Stimulated activated CD4-positive, alpha-beta T cell treated with anti-CD3 and anti-CD28 coated beads, Interleukin-4, amount 100 ng/mL, for 48 hours (primary cell): Measurements from ENCODE around the gene ABCA13.
A peak's percentile ranks its signal among the peaks of the same experiment; 100 is the strongest.

Experiments
- DNase-seq, 2 donors: peaks; one replicate each; pipeline ENCODE4 v3.0.0-alpha.2; 2020; ENCODE audit warnings: low read depth in 2 of 2

ABCA13 gene

DNA sequence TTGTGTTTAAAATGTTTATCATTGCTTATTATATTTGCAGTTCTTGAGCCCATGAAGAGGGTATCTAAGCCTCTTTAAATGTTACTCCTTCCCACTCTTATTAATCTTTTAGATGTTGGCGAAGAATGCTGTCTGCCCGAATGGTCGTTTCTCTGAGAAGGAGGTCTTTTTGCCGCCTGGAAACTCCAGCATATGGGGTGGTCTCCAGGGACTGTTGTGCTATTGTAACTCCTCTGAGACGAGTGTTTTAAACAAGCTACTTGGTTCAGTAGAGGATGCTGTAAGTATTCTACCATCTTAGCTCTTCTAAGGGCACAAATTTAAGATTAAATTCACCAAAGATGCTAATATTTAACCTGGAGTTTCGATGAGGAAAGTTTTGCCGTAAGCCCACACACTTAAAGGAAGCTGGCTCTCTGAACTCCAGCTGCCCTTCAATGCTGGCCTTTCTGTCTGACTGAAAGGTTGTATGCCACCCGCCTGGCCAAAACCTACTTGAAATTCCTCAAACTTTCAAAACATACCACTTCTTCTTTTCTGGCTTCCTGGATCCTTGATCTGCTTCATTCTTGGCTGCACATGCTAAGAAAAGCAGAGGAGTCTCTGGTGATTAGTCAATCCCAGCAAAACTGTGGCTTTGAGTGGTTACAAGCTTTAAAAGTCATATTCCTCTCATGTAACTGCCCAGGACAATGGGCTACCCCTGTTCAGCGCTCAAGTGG lies 74.7 kb downstream of the ABCA13 start:
- no peak for DNase-seq

DNA sequence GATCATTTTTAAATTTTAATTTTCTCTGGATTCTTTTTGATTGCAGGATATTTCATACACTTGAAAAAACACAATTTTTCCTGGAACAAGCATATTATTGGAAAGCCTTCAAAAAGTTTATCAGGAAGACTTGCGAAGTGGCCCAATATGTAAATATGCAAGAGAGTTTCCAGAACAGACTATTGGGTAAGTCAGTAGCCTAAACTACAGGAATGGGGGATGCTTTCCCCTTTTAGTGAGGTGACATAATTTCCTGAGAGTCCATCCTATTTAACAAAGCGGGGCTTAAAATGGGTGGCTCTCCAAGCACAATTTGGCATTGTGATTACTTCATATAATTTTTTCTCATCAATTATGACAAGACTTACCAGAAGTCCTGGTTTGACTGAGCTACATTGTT lies 77.9 kb downstream of the ABCA13 start:
- no peak for DNase-seq

DNA sequence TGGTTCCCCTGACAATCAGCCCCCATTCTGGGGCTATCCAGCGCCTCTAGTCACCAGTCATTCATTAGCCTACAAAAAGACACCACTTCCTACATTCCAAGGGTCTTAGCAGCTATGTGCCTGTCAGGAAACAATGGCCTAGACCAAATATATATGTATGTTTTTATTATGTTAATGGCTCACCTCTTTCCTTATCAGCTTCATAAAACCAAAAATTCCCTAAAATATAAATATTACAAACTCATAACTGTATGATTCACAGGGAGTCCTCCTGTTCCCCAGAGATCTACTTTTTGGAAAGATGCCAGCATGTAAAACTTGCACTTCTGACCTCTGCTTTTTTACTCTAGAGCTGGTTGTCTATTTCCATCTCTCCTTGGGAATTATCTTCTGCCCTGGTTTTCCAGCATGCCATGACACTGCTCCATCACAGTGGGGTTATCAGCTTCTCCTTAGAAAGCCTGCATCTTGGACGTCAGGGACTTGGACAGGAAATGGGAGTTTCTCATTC lies 79.2 kb downstream of the ABCA13 start:
- DNase-seq, result no peak

DNA sequence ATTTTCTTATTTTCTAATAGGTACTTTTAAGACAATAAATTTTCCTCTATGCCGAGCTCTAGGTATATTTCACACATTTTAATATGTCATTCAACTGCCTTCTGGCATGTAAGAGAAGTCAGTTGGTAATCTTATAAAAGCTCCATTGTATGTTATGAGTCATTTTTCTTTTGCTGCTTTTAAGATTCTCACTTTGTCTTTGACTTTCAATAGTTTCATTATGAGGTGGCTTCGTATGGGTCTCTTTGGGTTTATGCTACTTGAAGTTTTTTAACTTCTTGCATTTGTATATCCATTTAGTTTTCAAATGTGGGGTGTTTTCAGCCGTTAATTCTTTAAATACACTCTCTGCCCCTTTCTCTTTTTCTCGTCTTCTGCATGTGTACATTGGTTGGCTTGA lies 80.5 kb downstream of the ABCA13 start:
- no peak for DNase-seq

DNA sequence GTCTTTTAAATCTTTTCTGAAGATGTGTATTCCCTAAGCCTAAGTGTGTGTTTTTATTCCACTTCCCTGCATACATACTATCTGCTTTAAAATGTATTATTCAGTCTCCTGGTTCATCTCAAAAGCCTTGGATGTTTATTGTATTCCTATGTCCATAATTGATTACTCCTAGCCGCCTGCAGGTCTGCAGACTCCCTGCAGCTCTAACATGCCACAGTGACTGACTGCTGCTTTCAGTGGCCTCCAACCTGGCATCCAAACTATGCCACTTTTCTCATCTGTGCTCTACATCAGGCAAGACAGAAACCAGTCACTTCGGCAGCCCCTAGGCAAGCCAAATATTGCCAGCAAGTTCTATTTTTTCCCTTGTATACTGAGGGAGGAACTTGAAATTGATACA lies 81.7 kb downstream of the ABCA13 start:
- no peak for DNase-seq

DNA sequence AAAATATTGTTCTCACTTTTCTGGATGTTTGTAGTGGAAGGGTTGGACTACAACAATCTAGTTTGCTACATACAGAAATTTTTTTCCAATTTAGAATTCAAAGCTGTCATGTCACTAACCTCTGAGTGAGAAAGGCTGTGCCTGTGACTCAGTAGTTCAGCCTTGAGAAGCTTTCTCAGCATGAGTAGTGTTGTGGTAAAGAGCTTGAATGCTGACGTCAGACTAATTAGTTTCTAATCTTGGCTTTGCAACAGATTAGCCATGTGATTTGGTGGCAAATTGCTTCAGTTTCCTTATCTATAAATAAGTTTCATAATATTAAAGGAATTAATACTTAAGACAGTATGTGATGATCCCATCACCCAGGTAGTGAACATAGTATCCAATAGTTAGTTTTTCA lies 83.8 kb downstream of the ABCA13 start:
- no peak for DNase-seq

DNA sequence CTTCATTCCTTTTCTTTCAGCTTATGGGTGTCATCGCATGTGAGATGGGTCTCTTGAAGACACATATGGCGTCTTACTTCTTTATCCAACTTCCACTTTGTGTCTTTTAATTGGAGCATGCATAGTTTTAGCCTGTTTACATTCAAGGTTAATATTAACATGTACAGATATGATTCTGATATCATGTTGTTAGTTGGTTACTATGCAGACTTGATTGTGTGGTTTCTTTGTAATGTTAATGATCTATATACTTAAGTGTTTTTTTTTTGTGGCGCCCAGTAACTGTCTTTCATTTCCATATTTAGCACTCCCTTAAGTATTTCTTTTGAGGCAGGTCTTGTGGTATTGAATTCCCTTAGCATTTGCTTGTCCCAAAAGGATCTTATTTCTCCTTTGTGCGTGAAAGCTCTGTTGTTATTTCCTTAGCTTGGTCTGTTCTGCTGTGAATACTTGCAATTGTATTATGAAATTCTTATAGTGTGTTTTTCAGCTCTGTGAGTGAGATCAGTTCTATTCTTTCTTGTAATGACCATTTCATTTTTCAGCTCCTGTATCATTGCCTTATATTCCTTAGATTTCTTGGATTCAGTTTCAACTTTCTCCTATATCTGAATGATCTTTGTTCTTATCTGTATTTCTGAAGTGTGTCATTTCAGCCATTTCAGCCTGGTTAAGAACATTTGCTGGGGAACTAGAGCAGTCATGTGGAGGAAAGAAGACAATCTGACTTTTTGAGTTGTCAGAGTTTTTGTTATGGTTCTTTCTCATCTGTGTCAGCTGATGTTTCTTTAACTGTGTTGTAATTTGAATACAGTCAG lies 88.4 kb downstream of the ABCA13 start:
- no peak for DNase-seq

DNA sequence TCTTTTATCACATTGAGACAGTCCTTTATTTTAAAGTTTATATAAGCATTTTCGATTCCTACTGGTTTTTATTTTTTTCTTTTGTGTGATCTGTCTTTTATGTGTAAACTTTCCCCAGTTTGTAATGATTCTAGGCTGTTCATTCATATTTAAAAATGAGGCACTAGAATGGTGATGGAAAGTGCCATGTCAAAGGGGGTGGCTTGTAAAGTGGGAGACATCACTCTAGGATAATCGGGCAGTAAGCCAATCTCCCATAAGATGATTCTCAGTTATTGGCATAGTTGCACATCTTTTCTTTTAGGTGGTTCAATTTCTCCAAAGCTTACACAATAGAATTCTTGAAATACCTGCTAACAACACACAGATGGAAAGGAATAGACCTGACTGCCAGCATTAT lies 90.4 kb downstream of the ABCA13 start:
- DNase-seq, result no peak

DNA sequence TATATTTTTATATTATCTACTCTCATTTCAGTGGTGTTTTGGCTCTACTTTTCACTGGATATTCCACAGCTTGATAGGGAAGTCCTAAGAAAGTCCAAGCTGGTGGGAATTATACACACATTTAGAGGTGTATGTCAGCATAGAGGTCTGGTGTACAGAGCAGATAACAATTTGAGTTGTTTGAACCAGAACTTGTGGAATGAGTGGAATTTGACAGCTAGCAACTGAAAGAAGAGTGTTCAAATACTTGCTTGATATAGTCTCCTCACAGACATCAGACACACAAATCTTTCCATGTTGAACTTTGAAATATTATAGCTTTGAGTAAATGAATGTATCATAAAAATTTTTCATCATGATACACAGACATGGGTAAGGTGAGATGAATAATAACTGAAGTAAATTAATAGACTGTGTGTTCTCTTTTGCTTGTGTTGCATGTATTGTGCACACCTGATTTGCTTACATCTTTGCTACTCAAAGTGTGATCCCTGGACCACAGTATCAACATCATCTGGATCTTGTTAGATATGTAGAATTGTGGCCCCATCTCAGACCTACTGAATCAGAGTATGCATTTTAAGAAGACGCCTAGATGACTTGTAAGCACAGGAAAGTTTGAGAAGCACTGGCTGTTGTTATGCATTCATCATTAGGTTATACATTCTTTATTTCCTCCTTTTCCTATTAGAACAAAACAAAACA lies 91.5 kb downstream of the ABCA13 start:
- DNase-seq, result no peak

DNA sequence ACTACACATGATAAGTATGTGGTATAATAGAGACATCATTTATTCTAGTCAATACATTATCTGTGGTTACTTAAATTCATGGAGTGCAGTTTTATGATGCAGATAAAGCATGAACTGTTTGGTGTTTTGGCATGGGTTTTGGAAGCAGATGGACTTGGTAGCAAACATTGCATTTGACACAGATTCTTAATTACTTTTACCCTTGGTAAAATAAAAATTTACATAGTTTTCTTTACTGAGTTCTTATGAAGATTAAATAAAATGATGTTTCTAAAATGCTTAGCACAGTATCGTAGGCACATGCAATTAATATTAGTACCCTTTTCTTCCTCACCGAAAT lies 92.0 kb downstream of the ABCA13 start:
- DNase-seq, result no peak

DNA sequence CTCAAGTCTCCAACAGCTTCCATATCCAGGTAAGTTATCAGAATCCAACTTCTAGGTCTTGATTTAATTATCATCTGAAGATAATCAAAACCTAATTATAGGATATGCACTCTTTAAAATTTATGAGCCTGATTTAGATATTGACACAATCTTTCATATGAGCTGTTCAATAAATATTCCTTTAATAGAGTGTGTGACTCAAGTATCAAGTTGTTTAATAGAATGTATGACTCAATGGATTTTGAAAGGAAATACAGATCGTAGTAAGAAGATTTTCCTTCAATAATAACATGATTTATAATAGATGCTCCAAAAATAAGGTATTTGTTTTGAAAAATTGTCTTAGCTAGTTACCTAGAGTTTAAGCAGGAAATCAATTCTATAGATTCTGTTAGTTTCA lies 97.8 kb downstream of the ABCA13 start:
- DNase-seq, result no peak

DNA sequence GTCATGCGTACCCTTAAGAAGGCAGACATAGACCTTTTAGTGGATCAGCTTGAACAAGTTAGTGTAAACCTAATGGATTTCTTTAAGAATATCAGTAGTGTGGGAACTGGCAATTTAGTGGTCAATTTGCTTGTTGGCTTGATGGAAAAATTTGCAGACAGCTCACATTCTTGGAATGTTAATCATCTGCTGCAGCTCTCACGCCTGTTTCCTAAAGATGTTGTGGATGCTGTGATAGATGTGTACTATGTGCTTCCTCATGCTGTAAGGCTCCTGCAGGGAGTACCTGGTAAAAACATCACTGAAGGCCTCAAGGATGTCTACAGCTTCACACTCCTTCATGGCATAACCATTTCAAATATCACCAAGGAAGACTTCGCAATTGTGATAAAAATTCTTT lies 103.4 kb downstream of the ABCA13 start:
- no peak for DNase-seq

DNA sequence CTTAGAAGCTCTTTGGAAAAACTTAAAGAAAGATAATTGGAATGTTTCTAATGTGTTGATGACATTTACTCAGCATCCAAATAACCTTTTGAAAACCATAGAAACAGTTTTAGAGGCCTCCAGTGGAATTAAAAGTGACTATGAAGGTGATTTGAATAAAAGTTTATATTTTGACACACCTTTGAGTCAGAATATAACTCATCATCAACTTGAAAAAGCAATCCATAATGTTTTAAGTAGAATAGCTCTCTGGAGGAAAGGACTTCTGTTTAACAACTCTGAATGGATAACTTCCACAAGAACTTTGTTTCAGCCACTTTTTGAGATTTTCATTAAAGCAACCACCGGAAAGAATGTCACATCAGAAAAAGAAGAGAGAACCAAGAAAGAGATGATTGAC lies 108.2 kb downstream of the ABCA13 start:
- DNase-seq, result no peak

DNA sequence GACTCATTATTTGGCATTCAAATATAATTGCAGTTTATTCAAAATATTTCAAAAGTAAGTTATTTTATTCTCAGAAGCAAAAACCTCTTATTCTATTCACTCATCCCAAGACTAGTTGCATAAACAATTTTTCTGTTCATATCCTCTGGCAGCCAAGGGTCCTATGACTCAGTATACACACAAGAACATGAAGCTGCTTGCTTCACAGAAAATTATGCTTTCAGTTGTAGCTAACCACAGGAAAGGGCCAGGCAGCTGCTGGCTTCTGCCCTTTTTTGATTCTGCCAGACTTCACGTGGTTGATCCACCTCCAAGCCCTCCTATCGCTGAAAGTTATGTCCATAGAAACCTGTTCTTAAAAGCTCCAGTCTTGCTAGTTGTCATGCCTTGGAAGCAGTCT lies 108.8 kb downstream of the ABCA13 start:
- DNase-seq, result no peak

DNA sequence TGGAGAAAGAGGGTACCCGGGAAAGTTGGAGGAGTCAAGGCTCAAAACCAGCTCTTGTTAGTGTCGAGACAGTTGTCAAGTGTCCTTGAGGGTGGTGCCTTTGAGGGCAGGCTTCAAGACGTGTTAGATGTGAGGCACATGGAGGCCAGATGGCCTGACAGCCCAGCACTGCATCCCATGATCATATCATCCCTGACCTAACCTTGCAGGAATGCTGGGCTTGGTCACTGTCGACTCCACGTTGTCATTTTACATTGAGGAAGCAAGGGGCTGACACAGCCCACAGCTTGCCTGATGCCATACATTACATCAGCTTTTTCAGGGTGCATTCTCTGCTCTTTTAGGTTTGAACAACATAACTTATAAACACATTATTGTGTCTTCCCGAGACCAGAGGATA lies 114.1 kb downstream of the ABCA13 start:
- DNase-seq, result no peak

DNA sequence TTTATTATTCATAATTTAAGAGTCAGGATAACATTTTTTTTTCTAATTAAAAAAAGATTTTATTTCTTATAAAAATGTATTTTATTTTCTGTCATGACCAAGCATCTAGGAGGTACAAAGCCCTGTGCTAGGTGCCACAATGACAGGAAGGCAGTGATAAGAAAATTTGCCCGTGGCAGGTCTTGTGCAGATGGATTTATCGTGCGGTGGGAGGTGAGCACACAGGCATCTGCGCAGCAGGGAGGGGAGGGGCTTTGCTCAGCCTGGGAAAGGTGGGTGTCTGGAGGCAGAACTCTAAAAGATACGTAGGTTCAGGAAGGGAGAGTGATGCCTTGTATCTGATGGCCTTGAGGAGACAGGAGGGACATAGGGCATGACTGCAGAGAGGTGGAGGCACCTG lies 115.6 kb downstream of the ABCA13 start:
- no peak for DNase-seq

DNA sequence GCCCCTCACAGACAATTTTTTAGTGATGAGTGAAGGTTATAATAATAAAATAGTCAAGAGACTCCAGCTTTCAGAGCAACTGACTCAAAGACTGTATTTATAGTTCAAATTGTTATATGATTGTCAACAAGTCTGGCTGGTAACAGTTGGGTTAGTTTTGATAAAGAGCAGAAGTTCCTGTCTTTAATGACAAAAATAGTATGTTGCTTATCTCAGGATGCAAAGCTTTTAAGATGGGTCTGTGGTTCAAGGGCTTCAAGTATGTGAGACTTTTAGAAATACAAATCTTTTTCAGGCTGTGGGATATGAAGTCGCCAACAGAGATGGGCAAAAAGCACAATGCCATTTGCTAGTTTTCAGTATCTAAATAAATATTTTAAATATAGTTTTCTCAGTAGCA lies 118.4 kb downstream of the ABCA13 start:
- DNase-seq, result no peak

DNA sequence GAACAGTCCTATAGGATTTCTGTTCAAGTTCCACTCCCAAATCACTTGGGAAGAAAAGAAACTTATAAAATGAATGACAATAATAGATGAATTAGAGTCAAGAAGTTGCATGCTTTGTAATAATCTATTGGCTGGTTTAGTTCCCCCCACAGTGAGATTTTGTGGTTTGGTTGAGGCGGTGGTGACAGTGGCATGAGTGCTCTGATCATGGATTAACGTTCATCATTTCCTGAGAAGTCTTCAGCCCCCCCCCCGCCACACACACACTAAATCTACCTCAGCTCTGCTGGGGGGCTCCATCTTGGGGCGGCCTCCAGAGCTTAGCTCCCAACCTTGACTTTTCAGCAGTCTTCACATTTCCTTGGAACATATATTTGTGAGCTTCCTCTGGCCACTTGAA lies 121.7 kb downstream of the ABCA13 start:
- DNase-seq, result no peak

DNA sequence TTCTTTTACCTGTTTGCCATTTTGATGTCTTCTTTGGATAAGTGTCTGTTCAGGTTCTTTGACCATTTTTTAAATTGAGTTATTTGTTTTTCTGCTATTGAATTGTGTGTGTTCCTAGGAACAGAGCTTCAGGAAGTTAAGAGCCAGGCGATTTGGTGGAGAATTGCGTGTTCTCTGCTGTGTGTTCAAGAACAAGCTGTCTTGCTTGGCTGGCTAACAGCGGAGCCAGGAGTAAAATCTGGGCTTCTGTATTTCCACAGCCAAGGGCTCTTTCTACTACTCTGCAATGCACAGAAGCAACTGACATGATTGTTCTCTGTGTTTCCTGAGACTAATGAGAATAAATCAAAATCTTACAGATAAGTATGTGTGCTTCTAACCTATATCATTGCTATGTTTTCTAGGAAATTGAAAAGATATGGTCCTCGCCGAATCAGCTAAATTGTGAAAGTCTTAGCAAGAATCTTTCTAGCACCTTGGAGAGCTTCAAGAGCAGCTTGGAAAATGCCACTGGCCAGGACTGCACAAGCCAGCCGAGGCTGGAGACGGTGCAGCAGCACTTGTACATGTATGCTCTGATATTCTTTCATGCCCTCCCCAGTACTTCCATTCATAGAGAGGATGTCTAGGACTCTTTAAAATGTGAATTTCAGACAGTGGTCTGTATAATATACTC lies 124.2 kb downstream of the ABCA13 start:
- no peak for DNase-seq

DNA sequence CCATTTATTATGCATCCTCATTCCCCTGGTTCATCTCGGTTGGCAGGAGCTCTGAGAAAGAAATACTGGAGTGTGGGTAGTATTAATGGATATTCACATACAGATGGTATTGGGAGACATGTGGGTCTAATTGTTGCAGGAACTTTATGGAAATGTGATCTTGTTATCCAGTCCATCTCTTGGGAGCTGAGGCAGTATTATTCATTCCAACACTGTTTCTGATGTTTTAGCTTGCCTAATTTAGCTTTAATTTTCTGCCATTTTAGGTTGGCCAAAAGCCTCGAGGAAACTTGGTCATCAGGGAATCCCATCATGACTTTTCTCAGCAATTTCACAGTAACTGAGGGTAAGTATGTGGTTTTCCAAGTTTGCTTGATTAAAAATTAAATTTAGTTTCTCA lies 125.7 kb downstream of the ABCA13 start:
- no peak for DNase-seq

DNA sequence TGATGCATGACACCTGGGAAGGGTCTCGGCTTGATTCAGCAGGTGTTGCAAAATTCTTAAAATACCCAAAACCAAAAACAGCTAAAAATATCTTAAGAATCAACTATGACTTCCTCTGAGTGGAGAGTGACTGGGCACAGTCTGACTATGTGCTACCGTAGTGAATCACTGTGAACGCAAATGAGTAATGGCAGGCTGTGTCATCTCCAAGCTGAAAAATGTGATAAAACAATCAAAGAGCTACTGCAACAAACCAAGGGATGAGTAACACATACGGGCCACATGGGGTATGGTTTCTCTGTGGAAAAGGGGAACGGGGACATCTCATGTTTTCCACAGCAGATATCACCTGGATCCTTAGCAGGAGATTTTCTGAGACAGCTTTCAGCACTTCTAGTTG lies 127.5 kb downstream of the ABCA13 start:
- DNase-seq, result peak in 1 of 2 donors; percentile 28

DNA sequence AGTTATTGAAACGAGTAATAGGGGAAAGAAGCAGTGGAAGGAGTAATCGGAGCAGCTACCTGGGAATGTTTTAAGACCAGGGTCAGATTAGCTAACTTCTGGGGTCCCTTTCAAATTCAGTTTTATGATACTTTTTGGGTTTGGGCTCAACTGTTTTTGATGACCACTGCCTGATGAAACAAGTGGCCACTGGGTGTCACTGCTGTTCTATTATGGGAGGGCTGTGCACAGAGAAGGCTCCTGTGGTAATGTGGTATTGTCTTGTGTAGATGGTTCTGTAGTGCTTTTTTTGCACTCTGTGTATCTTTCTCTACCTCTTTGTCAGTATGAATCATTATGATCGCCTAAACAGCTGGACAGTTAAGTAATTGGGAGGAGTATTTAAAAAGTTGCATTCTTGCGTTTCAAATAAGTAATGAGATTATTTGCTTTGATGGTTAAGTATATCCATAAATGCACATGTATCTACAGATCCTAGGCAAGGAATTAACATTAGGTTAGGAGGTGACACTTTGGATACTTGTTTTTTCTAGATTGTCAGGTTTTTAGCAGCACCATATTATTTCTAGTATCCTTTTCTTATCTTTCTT lies 128.4 kb downstream of the ABCA13 start:
- DNase-seq, result peak; percentile 38 to 47
